NCI-H2196 (cell line): ENCODE measurements around the gene BCL2L12.
A peak's percentile ranks its signal among the peaks of the same experiment; 100 is the strongest.

Experiments
- DNase-seq: peaks from one replicate; lab custom pipeline; 2025; ENCODE audit not compliant: unreplicated experiment; lab: John Stamatoyannopoulos, UW

BCL2L12 gene

DNA sequence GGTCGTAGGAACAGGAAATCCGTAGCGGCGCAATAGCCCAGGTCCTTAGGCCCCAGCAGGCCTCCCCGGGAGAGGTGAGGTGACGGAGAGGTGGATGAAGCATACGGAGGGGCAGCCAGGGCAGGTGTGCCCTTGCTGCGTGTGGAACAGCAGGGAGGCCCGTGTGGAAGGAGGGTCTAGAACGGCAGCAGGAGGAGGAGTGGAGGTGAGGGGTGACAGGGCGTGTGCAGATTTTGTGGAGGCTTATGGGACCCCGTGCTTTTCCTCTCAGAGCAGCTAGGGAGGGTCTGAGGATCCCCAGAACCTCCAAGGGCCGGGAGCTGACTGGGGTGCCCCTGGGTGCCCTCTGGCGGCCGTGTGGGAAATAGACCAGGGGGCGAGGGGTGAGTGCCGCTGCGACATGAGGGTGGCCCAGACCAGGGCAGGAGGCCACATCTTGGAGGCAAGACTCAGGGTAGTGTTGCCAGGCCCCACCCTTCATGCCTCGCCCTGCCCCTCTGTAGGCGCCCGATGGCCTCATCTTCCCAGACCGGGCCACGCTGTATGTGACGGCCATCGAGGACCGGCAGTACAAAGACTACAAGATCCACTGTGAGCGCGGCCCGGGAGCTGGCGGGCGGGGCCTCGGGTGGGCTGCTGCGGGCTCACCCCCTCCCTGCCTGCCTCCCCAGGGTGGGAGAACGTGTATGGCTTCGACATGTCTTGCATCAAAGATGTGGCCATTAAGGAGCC is 18.7 kb downstream of the BCL2L12 start:
- DNase-seq, result no peak

GRCh38 chr19:49684983-49685553 is 19.3 kb downstream of the BCL2L12 start:
- DNase-seq, result no peak

GRCh38 chr19:49685845-49686332 is 20.2 kb downstream of the BCL2L12 start:
- no peak for DNase-seq

- no peak for DNase-seq
Observed at GRCh38 chr19:49686503-49687088, 20.9 kb downstream of the BCL2L12 start.

DNA sequence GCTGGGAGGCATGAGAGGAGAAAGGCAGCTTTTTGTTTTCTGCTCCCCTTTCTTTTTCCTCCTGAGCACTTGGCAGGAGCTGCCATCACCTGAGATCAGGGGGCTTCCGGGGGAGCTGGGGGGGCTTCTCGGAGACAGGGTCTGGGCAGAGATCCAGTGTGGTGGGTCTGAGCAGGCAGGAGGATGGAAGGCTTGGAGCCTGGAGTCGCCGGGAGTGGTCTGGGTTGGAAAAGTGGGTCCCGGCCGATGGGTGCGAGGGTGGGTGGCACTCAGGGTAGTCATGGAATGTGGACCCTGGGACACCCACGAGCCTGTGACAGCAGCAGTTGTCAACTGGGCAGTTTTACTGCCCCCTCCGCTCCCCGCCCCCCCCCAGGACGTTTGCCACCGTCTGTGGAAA is 21.4 kb downstream of the BCL2L12 start:
- DNase-seq, result no peak

- no peak for DNase-seq
Observed at GRCh38 chr19:49687566-49688316, 22.0 kb downstream of the BCL2L12 start.

DNA sequence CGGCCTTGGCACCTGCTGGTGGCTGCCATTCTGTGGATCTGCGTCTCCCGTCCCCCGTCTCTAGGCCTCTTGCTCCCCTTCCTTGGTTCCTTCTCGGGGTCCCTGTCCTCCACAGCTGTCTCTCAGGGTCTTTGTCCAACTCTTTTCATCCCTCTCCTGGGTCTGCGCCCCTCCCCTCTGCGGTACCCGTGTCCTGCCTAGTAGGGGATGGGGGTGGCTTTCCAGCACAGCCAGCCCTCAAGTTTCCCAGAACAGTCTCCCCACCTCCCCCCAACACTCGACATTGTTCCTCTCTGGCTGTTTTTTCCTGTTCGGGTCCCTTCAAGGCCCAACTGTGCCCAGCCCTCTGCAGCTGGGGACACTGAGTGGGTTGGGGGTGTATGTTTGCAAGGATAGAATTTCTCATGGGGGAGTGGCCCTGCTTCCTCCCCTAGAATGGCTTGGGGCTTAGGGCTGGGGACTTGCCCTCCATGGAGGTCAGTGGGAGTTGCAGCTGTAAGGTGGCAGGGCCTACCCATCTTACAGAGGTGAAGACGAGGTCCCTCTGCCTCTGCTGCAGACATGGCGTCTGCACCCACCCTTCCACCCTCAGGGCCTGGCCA is 22.9 kb downstream of the BCL2L12 start:
- DNase-seq, result no peak

- DNase-seq, result peak; percentile 76
Observed at GRCh38 chr19:49689133-49690078, 23.7 kb downstream of the BCL2L12 start, which contains the start of gene ADM5. Gene ADM5 (plus strand): TSS chr19:49689594. CDS start chr19:49689838, 244 bp downstream.

DNA sequence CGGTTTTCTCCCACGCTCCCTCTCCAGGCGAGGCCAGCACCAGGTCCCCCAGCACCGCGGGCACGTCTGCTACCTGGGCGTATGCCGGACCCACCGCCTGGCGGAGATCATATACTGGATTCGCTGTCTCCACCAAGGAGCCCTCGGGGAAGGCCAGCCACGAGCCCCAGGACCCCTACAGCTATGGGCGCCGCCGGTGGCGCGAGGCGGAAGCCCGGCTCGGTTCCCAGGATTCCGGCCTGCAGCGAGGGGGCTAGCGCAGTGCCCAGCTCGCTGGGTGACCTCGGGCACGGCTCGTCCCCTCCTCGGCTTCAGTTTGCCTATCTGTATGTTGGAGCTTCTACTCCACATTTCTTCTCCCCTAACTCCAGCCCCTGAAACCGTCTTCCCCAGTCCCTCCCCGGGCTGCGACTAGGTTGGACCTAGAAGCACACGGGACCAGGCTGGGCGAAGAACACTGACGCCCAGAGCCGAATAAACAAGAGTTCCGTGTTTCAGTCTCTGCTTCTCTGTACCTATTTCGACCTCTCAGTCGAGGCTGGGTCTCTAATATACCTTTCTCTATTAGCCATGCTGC is 24.4 kb downstream of the BCL2L12 start:
- no peak for DNase-seq

GRCh38 chr19:49690656-49691242 is 25.0 kb downstream of the BCL2L12 start, which contains the start of gene CPT1C:
Gene CPT1C (plus strand): TSS chr19:49691116. CDS start chr19:49692253, 1,137 bp downstream.
- peak; percentile 93 for DNase-seq

GRCh38 chr19:49691243-49692146 is 25.8 kb downstream of the BCL2L12 start:
- peak; percentile 86 for DNase-seq

DNA sequence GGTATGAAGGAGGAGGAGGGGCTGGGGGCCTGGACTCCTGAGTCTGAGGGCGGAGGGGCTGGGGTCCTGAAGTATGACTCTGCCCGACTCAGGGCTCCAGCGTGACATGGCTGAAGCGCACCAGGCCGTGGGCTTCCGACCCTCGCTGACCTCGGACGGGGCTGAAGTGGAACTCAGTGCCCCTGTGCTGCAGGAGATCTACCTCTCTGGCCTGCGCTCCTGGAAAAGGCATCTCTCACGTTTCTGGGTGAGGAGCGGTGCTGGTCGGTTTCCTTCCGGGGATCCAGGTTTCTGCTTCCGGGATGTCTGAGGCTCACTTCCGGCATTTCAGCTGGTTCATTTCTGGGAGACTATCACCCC is 26.4 kb downstream of the BCL2L12 start:
- DNase-seq, result no peak

- DNase-seq, result no peak
Observed at GRCh38 chr19:49696115-49696514, 30.4 kb downstream of the BCL2L12 start.

DNA sequence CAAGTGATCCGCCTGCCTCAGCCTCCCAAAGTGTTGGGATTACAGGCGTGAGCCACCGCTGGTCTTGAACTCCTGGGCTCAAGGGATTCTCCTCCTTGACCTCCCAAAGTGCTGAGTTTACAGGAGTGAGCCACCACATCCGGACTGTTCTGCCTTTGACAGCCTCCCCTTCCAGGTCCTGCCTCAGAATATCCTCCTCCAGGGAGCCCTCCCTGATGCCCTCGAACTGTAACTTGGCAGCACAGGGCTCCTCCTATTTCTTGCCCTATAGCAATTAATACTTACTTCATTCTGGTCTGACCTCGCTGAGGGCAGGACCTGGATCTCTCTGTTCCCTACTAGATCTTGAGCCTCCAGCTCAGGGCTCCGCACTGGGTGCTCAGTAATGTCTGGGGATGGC is 31.1 kb downstream of the BCL2L12 start:
- no peak for DNase-seq

GRCh38 chr19:49699364-49699763 is 33.6 kb downstream of the BCL2L12 start:
- no peak for DNase-seq

DNA sequence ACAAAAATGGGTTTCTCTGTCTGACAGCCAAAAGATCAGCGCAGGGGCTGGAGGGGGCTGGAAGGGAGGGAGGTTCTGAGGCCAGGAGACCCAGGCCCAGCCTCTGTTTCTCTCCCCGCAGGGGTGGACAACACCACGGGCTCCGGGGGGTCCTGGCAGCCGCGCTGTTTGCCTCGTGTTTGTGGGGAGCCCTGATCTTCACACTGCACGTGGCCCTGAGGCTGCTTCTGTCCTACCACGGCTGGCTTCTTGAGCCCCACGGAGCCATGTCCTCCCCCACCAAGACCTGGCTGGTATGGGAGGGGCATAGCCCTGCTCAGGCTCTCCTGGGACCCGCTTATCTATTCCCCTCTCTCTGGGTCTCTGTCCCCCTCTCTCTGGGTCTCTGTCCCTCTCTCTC is 34.8 kb downstream of the BCL2L12 start:
- DNase-seq, result no peak

- DNase-seq, result no peak
Observed at GRCh38 chr19:49701271-49701786, 35.6 kb downstream of the BCL2L12 start.
